HepG2 (cell line): ENCODE results near the gene KCTD5. TPM values are rescaled to one million over a fixed set of nuclear protein-coding genes. Genes with fewer than 3 reads are reported as not detected.
A peak's percentile ranks its signal among the peaks of the same experiment; 100 is the strongest.

ENCODE experiments used
- ELF1 ChIP-seq: sonication (generic); formaldehyde crosslinking; IDR thresholded peaks from 2 replicates; pipeline ENCODE4 v1.4.0; 2020; ENCODE audit warnings: missing genetic modification reagents
- LCORL ChIP-seq, 2 experiments: fragments of 450-650 bp in 1 of 2; sonication (generic) in 1 of 2; formaldehyde crosslinking in 1 of 2; IDR thresholded peaks; 2 replicates each; pipeline versions ENCODE4 v1.5.0 to v1.6.1; 2017 to 2020; ENCODE audit warnings: antibody characterized with exemption in 1 of 2, missing genetic modification reagents in 1 of 2
- MLX ChIP-seq: IDR thresholded peaks from 2 replicates; pipeline ENCODE4 v1.6.1; 2016
- NFYC ChIP-seq: IDR thresholded peaks from 2 replicates; pipeline ENCODE4 v1.6.1; 2016; ENCODE audit warnings: missing genetic modification reagents, missing compliant biosample characterization
- TFDP2 ChIP-seq: sonication (generic); formaldehyde crosslinking; IDR thresholded peaks from 2 replicates; pipeline ENCODE4 v1.4.0; 2020; ENCODE audit warnings: missing genetic modification reagents
- ZNF567 ChIP-seq: sonication (generic); formaldehyde crosslinking; IDR thresholded peaks from 2 replicates; pipeline ENCODE4 v1.8.1; 2023; ENCODE audit warnings: mild to moderate bottlenecking, missing genetic modification reagents, borderline replicate concordance
- polyA plus RNA-seq, 8 experiments: library from polyadenylated mRNA; depleted of rRNA in 3 of 8; stranded (reverse) in 7 of 8; unstranded in 1 of 8; fragments of >200 nt; fragmentation: Illumina TruSeq in 4 of 8; extraction: Trizol in 4 of 8; gene quantifications; 2 replicates each; pipeline versions ENCODE4 v1.2.1 to v1.2.3, GENCODE V29; 2011 to 2016; ENCODE audit warnings: low read depth in 4 of 8, missing spikeins in 1 of 8, mixed read lengths in 1 of 8; ENCODE audit not compliant: insufficient read depth in 1 of 8
- total RNA-seq, 5 experiments: library from RNA; depleted of rRNA; stranded (reverse); fragments of >200 nt; fragmentation: Illumina TruSeq; extraction: Trizol; gene quantifications; 2 replicates each; pipeline ENCODE4 v1.2.3, GENCODE V29; 2016; ENCODE audit warnings: low read depth in 1 of 5
- TF ChIP-seq, protein P1 (sequence below): sonication (generic); formaldehyde crosslinking; IDR thresholded peaks from 2 replicates; pipeline ENCODE4 v1.5.1; 2020; ENCODE audit warnings: missing genetic modification reagents, mild to moderate bottlenecking, borderline replicate concordance
- TF ChIP-seq, protein P2 (sequence below): sonication (generic); formaldehyde crosslinking; IDR thresholded peaks from 2 replicates; pipeline ENCODE4 v1.4.0; 2020; ENCODE audit warnings: mild to moderate bottlenecking, missing genetic modification reagents
- TF ChIP-seq, protein P3 (sequence below): sonication (generic); formaldehyde crosslinking; IDR thresholded peaks from 2 replicates; pipeline ENCODE4 v1.4.0; 2020; ENCODE audit warnings: missing genetic modification reagents
- TF ChIP-seq, protein P4 (sequence below): sonication (generic); formaldehyde crosslinking; IDR thresholded peaks from 2 replicates; pipeline ENCODE4 v1.5.0; 2020; ENCODE audit warnings: mild to moderate bottlenecking, missing genetic modification reagents, borderline replicate concordance

The KCTD5 gene
- total and polyA plus RNA-seq, 2 of the 13 experiments (the other 11 are each of a cell fraction or from before 2014, with no cell fraction given), result 25.4 to 29.8 TPM

GRCh38 chr16:2673066-2673999 lies 9.0 kb upstream of the KCTD5 start (continued):
- TF ChIP-seq TFDP2 (CRISPR knock-in tag) (peak; percentile 61; the same call in 1 of the 2 replicates), MLX (CRISPR knock-in tag) (no peak), ELF1 (CRISPR knock-in tag) (peak; percentile 88), ZNF567 (CRISPR knock-in tag) (no peak), NFYC (CRISPR knock-in tag) (peak; percentile 80), LCORL (IDR thresholded peaks at IDR 0.05) (no peak), LCORL (CRISPR knock-in tag; IDR thresholded peaks at IDR 0.05) (peak; percentile 24; the same call in 1 of the 2 replicates)
- TF ChIP-seq, protein P1, sequence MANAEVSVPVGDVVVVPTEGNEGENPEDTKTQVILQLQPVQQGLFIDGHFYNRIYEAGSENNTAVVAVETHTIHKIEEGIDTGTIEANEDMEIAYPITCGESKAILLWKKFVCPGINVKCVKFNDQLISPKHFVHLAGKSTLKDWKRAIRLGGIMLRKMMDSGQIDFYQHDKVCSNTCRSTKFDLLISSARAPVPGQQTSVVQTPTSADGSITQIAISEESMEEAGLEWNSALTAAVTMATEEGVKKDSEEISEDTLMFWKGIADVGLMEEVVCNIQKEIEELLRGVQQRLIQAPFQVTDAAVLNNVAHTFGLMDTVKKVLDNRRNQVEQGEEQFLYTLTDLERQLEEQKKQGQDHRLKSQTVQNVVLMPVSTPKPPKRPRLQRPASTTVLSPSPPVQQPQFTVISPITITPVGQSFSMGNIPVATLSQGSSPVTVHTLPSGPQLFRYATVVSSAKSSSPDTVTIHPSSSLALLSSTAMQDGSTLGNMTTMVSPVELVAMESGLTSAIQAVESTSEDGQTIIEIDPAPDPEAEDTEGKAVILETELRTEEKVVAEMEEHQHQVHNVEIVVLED, result peak; percentile 72
- TF ChIP-seq, protein P2, sequence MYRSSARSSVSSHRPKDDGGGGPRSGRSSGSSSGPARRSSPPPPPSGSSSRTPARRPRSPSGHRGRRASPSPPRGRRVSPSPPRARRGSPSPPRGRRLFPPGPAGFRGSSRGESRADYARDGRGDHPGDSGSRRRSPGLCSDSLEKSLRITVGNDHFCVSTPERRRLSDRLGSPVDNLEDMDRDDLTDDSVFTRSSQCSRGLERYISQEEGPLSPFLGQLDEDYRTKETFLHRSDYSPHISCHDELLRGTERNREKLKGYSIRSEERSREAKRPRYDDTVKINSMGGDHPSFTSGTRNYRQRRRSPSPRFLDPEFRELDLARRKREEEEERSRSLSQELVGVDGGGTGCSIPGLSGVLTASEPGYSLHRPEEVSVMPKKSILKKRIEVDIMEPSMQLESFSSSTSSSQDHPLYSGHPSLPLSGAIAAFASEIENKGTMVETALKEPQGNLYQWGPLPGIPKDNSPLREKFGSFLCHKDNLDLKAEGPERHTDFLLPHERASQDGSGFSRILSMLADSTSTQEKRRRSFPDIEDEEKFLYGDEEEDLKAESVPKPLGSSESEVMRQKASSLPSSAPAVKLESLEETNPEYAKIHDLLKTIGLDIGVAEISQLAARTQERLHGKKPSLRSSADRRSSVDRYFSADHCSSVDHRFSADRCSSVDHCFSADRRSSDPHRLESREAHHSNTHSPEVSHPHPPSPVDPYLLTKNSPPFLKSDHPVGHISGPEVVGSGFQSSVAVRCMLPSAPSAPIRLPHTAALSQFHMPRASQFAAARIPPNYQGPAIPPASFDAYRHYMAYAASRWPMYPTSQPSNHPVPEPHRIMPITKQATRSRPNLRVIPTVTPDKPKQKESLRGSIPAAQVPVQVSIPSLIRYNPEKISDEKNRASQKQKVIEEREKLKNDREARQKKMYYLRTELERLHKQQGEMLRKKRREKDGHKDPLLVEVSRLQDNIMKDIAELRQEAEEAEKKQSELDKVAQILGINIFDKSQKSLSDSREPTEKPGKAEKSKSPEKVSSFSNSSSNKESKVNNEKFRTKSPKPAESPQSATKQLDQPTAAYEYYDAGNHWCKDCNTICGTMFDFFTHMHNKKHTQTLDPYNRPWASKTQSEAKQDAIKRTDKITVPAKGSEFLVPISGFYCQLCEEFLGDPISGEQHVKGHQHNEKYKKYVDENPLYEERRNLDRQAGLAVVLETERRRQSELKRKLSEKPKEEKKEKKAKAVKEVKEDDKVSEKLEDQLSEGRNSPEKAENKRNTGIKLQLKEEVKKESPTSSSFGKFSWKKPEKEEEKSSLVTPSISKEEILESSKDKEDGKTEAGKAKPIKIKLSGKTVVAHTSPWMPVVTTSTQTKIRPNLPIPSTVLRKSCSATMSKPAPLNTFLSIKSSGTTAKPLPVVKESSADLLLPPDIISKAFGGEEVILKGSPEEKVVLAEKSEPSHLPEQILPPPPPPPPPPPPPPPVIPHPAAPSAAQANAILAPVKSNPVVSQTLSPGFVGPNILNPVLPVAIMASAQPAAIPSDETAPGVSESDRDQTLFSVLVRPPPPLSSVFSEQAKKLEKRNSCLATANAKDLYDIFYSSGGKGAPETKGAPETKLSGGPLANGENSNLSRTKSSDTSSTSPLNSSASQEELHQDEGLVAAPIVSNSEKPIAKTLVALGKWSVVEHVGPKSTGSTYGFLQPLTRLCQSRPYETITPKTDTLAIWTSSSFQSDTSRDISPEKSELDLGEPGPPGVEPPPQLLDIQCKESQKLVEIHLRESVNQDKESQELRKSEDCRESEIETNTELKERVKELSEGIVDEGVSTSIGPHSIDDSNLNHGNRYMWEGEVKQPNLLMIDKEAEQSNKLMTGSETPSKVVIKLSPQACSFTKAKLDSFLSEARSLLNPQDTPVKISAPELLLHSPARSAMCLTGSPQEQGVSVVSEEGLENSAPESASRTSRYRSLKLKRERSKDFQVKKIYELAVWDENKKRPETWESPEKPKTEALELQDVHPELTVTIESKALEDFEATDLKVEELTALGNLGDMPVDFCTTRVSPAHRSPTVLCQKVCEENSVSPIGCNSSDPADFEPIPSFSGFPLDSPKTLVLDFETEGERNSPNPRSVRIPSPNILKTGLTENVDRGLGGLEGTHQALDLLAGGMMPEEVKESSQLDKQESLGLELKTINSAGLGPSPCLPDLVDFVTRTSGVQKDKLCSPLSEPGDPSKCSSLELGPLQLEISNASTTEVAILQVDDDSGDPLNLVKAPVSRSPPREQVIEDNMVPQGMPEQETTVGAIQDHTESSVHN, result no peak
- TF ChIP-seq, protein P3, sequence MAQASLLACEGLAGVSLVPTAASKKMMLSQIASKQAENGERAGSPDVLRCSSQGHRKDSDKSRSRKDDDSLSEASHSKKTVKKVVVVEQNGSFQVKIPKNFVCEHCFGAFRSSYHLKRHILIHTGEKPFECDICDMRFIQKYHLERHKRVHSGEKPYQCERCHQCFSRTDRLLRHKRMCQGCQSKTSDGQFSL (CRISPR knock-in tag), result no peak
- TF ChIP-seq, protein P4, sequence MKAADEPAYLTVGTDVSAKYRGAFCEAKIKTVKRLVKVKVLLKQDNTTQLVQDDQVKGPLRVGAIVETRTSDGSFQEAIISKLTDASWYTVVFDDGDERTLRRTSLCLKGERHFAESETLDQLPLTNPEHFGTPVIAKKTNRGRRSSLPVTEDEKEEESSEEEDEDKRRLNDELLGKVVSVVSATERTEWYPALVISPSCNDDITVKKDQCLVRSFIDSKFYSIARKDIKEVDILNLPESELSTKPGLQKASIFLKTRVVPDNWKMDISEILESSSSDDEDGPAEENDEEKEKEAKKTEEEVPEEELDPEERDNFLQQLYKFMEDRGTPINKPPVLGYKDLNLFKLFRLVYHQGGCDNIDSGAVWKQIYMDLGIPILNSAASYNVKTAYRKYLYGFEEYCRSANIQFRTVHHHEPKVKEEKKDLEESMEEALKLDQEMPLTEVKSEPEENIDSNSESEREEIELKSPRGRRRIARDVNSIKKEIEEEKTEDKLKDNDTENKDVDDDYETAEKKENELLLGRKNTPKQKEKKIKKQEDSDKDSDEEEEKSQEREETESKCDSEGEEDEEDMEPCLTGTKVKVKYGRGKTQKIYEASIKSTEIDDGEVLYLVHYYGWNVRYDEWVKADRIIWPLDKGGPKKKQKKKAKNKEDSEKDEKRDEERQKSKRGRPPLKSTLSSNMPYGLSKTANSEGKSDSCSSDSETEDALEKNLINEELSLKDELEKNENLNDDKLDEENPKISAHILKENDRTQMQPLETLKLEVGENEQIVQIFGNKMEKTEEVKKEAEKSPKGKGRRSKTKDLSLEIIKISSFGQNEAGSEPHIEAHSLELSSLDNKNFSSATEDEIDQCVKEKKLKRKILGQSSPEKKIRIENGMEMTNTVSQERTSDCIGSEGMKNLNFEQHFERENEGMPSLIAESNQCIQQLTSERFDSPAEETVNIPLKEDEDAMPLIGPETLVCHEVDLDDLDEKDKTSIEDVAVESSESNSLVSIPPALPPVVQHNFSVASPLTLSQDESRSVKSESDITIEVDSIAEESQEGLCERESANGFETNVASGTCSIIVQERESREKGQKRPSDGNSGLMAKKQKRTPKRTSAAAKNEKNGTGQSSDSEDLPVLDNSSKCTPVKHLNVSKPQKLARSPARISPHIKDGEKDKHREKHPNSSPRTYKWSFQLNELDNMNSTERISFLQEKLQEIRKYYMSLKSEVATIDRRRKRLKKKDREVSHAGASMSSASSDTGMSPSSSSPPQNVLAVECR (CRISPR knock-in tag), result peak; percentile 69
